Gastrocnemius medialis (tissue), 4 donors: ENCODE results near the gene NFIC. TPM values are rescaled to one million over a fixed set of nuclear protein-coding genes. Genes with fewer than 3 reads are reported as not detected.
A peak's percentile ranks its signal among the peaks of the same experiment; 100 is the strongest.

Experiments
- ATAC-seq, 2 donors: fragments of 150-250 bp; one replicate each; pipeline ENCODE4 v1.9.1; 2016
- DNase-seq, 2 donors: peaks; one replicate each; pipeline ENCODE4 v3.0.0-alpha.2; 2019
- H3K27ac ChIP-seq, 4 donors: fragments of 200-600 bp; sonication (generic); 1 replicate in 1 of 4; 2 replicates in 3 of 4; pipeline ENCODE4 v1.5.1; 2016 to 2018; ENCODE audit warnings: mild to moderate bottlenecking in 2 of 4, moderate library complexity in 1 of 4
- H3K27me3 ChIP-seq, 3 donors: fragments of 200-600 bp; sonication (generic) in 2 of 3; 1 replicate in 1 of 3; 2 replicates in 2 of 3; pipeline versions ENCODE4 v1.5.1 to v1.6.0; 2016 to 2019; ENCODE audit warnings: mild to moderate bottlenecking in 1 of 3, moderate library complexity in 1 of 3
- H3K36me3 ChIP-seq, 2 donors: fragments of 200-600 bp; sonication (generic) in 1 of 2; one replicate each; pipeline ENCODE4 v1.5.1; 2017 to 2018
- H3K4me1 ChIP-seq, 2 donors: fragments of 200-600 bp; sonication (generic) in 1 of 2; one replicate each; pipeline ENCODE4 v1.5.1; 2016 to 2017; ENCODE audit warnings: mild to moderate bottlenecking in 2 of 2
- H3K4me3 ChIP-seq, 4 donors: fragments of 200-600 bp; sonication (generic) in 3 of 4; 1 replicate in 1 of 4; 2 replicates in 3 of 4; pipeline ENCODE4 v1.5.1; 2016 to 2019; ENCODE audit warnings: mild to moderate bottlenecking in 2 of 4
- H3K9me3 ChIP-seq, 3 donors: fragments of 200-600 bp; sonication (generic) in 2 of 3; 1 replicate in 1 of 3; 2 replicates in 2 of 3; pipeline ENCODE4 v1.5.1; 2016 to 2019
- POLR2A ChIP-seq, 2 donors: fragments of 450-650 bp; IDR thresholded peaks; one replicate each; pipeline ENCODE4 v1.6.1; 2017; ENCODE audit warnings: antibody characterized with exemption in 2 of 2, mild to moderate bottlenecking in 2 of 2, moderate library complexity in 2 of 2
- in situ Hi-C, 4 donors: fragments of 200-750 bp; cut with MboI; loops; one replicate each; pipeline versions ENCODE4 v1.15.0 to v1.8.0; 2017; ENCODE audit warnings: low sequenced_read_pairs in 4 of 4
- intact Hi-C: fragments of 100-400 bp; cut with DNase I; formaldehyde crosslinking; loops from one replicate; pipeline ENCODE4 v1.15.1; 2023; ENCODE audit warnings: low total_unique reads
- total RNA-seq, 4 donors: library from RNA; depleted of rRNA; stranded (reverse); fragments of >200 nt; gene quantifications; one replicate each; pipeline versions ENCODE4 v1.1.0 to v1.2.3, GENCODE V29; 2016
- TF ChIP-seq, protein P1 (sequence below), 5 experiments: fragments of 450-650 bp in 3 of 5; fragments of 200-600 bp in 2 of 5; sonication (generic) in 2 of 5; IDR thresholded peaks in 4 of 5; conservative IDR thresholded peaks in 1 of 5; 1 replicate in 4 of 5; 2 replicates in 1 of 5; pipeline ENCODE4 v1.5.1; 2016 to 2019; ENCODE audit warnings: antibody characterized with exemption in 5 of 5, mild to moderate bottlenecking in 3 of 5, moderate library complexity in 3 of 5

The NFIC gene
- total RNA-seq, 4 donors from 2014 or later, result 90.2 to 403 (median 348) TPM

DNA sequence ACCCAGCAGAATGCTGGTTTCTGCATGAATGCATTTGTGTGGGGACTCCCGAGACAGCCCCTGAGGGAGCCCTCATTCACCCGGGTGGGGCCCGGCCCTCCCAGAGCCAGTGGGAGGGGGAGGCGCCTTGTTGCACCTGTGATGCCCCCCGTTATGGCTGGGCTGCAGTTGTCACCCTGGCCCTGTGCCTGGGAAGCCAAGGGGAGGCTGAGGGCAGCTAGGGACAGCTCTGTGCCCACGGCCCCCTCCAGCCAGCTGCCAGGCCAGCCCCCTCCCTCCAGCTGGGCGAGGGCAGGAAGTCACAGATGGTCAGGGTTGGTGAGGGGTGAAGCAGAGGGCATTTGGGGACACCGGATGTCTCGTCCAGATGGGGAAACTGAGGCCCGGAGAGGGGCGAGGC is 26.1 kb downstream of the NFIC start:
- Histone ChIP-seq H3K27ac (peak overlapping the region; percentile 98 to 100 (median 98)), H3K9me3 (no peaks in the 10 kb centered on the region), H3K27me3 (no peaks in the 10 kb centered on the region), H3K4me1 (peaks cover 48 to 58% of the 10 kb centered on the region in 2 donors), H3K4me3 (no peak overlapping the region), H3K36me3 (no peaks in the 10 kb centered on the region)
- TF ChIP-seq POLR2A (IDR thresholded peaks at IDR 0.05), result no peak
- TF ChIP-seq, protein P1, sequence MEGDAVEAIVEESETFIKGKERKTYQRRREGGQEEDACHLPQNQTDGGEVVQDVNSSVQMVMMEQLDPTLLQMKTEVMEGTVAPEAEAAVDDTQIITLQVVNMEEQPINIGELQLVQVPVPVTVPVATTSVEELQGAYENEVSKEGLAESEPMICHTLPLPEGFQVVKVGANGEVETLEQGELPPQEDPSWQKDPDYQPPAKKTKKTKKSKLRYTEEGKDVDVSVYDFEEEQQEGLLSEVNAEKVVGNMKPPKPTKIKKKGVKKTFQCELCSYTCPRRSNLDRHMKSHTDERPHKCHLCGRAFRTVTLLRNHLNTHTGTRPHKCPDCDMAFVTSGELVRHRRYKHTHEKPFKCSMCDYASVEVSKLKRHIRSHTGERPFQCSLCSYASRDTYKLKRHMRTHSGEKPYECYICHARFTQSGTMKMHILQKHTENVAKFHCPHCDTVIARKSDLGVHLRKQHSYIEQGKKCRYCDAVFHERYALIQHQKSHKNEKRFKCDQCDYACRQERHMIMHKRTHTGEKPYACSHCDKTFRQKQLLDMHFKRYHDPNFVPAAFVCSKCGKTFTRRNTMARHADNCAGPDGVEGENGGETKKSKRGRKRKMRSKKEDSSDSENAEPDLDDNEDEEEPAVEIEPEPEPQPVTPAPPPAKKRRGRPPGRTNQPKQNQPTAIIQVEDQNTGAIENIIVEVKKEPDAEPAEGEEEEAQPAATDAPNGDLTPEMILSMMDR (IDR thresholded peaks at IDR 0.05 in 4 of 5, conservative IDR thresholded peaks at IDR 0.05 in 1 of 5), result no peak
- ATAC-seq (no peak), DNase-seq (no peak)
- in situ Hi-C loops (no loop called here), intact Hi-C loops (no loop called here)

DNA sequence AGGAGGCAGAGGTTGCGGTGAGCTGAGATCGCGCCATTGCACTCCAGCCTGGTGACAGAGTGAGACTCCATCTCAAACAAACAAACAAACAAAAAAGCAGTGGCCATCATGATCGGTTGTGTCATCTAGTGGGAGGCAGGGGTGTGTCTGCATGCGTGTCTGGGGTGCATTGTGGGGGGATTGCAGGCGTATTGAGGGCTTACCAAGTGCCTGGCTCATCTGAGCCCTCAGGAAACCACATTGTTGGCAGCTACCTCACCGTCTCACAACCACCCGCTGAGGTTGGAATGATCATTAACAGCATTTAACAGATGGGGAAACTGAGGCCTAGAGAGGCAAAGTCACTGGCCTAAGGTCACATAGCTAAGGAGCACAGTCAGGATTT is 30.5 kb downstream of the NFIC start:
- Histone ChIP-seq H3K9me3 (no peaks in the 10 kb centered on the region), H3K27me3 (no peaks in the 10 kb centered on the region), H3K4me1 (peaks cover 51 to 64% of the 10 kb centered on the region in 2 donors), H3K27ac (peak overlapping the region; percentile 98 to 100 (median 98)), H3K4me3 (peak overlapping the region; percentile 32 to 40 (median 37)), H3K36me3 (no peaks in the 10 kb centered on the region)
- in situ Hi-C loops (no loop called here), intact Hi-C loops (no loop called here)
- TF ChIP-seq, protein P1 (IDR thresholded peaks at IDR 0.05 in 4 of 5, conservative IDR thresholded peaks at IDR 0.05 in 1 of 5), result no peak
- TF ChIP-seq POLR2A (IDR thresholded peaks at IDR 0.05), result no peak
- no peak for ATAC-seq
- DNase-seq, result no peak

DNA sequence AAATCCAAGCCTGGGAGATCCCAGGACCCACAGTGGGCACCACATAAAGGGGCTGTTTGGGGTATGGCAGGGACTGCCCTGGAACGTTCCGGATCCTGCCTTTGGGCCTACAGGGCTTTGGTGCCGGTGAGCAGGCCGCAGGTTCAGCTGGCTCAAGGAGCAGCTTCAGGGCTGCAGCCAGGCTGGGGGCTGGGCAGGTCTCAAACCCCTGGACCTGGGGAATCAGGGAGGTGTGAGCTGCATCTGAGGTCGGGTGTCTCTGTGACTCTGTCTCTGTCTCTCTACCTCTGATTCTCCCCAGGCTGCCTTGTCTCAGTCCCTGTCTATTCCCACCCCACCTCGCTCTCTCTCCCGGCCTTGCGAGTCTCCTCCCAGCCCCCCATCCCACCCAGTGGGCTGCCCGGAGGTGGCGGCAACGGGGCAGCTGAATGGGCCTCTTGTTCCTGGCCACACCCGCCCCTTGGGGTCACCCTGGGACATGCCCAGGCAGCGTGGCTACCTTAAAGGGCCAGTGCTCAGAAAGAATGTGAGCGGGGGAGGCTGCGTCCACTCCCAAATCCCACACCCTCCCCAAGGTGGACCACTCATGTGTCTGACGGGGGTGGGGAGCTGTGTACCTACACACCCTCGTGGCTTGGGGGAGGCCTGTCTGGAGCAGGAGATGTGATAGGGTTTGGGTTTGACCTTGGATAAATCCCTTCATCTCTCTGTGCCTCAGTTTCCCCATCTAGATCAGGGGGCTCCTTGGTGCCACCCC is 31.1 kb downstream of the NFIC start:
- Histone ChIP-seq H3K36me3 (no peaks in the 10 kb centered on the region), H3K27ac (peak overlapping the region; percentile 98 to 100 (median 98))

DNA sequence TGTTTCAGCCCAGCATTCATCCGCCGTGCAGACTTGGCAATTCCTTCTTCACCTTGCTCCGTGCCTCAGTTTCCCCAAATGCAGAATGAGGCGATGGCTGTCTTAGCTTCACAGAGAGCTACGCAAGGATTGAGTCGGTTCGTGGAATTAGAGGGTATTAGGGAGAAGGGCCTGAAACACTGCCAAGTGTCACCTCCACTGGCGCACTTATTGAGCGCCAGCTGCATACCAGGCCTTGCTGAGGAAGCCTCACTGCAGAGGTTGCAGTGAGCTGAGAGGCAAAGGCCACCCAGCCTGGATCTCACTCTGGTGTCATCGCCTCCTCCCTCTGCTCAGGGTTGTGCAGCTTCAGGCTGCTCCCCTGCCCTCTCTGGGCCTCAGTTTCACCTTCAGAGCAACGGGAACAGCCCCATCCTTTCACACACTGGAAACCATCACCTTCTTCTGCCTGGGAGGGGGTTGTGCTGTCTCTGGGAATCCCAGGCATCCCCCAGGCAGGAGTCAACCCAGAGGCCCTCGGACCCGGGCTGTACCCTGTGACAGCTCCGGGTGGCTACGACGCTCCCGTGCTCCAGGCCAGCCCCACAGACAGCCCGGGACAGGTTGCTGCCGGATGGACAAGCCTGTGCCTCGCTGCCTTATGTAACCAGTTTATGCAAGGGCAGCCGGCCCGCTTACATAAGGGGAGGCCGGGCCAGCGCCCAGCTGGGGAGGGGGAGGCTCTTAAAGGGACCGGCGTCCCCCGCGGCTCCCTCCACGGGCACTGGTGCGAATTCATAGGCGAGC is 31.9 kb downstream of the NFIC start:
- peak overlapping the region; percentile 32 to 48 (median 35) for H3K4me3 ChIP-seq
- ATAC-seq, result peak; percentile 28 to 47
- TF ChIP-seq, protein P1 (IDR thresholded peaks at IDR 0.05 in 4 of 5, conservative IDR thresholded peaks at IDR 0.05 in 1 of 5), result no peak
- TF ChIP-seq POLR2A (IDR thresholded peaks at IDR 0.05), result peak in 1 of 2 donors; percentile 41

More for the DNA sequence above, 31.1 kb downstream of the NFIC start:
- Histone ChIP-seq H3K4me3 (peak overlapping the region; percentile 32 to 40 (median 37)), H3K27me3 (no peaks in the 10 kb centered on the region), H3K4me1 (peaks cover 48 to 64% of the 10 kb centered on the region in 2 donors), H3K9me3 (no peaks in the 10 kb centered on the region)
- in situ Hi-C loops (no loop called here), intact Hi-C loops (loop anchor here (1.0 kb wide), 1 partner anchor 8 kb away; no protein-coding TSS in a partner anchor)
- TF ChIP-seq POLR2A (IDR thresholded peaks at IDR 0.05), result no peak
- TF ChIP-seq, protein P1 (IDR thresholded peaks at IDR 0.05 in 4 of 5, conservative IDR thresholded peaks at IDR 0.05 in 1 of 5), result no peak
- peak; percentile 12 to 32 for ATAC-seq
- peak in 1 of 2 donors; percentile 76 for DNase-seq

More for the DNA sequence above, 31.9 kb downstream of the NFIC start:
- H3K4me1 ChIP-seq, result peaks cover 51 to 64% of the 10 kb centered on the region in 2 donors
- intact Hi-C loops (loop anchor here (1.0 kb wide), 1 partner anchor 9 kb away; no protein-coding TSS in a partner anchor), in situ Hi-C loops (no loop called here)
- H3K27me3 ChIP-seq, result no peaks in the 10 kb centered on the region
- H3K36me3 ChIP-seq, result no peaks in the 10 kb centered on the region
- peak; percentile 60 to 88 for DNase-seq
- peak overlapping the region; percentile 98 to 100 (median 98) for H3K27ac ChIP-seq
- no peaks in the 10 kb centered on the region for H3K9me3 ChIP-seq
